ENCODE data around the gene C3AR1. TPM values are rescaled to one million over a fixed set of nuclear protein-coding genes. Genes with fewer than 3 reads are reported as not detected.
"Not testable (repeated sequence)": the region's sequence is repeated elsewhere in the genome, so short reads cannot be mapped to it uniquely, and the experiment has no call there.

The C3AR1 gene
- total RNA-seq, 3 donors from 2014 or later: 6.6 to 46.2 (median 17.7) TPM

GRCh38 chr12:8033153-8034044 is 32.8 kb downstream of the C3AR1 start:
- Histone ChIP-seq H3K4me3 (peak overlapping the region; percentile 78 to 95 (median 86)), H3K36me3 (no peaks in the 10 kb centered on the region), H3K27ac (peak overlapping the region; percentile 95 to 96), H3K9me3 (no peaks in the 10 kb centered on the region), H3K27me3 (no peaks in the 10 kb centered on the region), H3K4me1 (peaks cover 2 to 41% of the 10 kb centered on the region in 2 donors)
- peak in 1 of 2 donors; percentile 49 for DNase-seq (ENCODE audit: low spot score in 2 of 2)
- TF ChIP-seq POLR2A (IDR thresholded peaks at IDR 0.05) (no peak), POLR2AphosphoS5 (IDR thresholded peaks at IDR 0.05) (no peak), CTCF (IDR thresholded peaks at IDR 0.05) (no peak)
- intact Hi-C loops (cut with DNase I; ENCODE audit: low total_unique reads): loop anchor here (2.0 kb wide), 1 partner anchor 49 kb away; the partner anchor contains the start of gene NECAP1

GRCh38 chr12:8032242-8033152 is 33.7 kb downstream of the C3AR1 start, which contains the start of gene FOXJ2:
FOXJ2 (plus strand) TSS chr12:8032716; CDS start chr12:8039833, 7,117 bp downstream.
- no peaks in the 10 kb centered on the region for H3K27me3 ChIP-seq
- peak within 1 kb of the TSS; percentile 95 to 96 for H3K27ac ChIP-seq
- H3K36me3 ChIP-seq: no peaks in the 10 kb centered on the region
- H3K9me3 ChIP-seq: no peaks in the 10 kb centered on the region
- DNase-seq (ENCODE audit: low spot score in 2 of 2): peak; percentile 77 to 85
- intact Hi-C loops (cut with DNase I; ENCODE audit: low total_unique reads): no loop called here
- H3K4me3 ChIP-seq: peak within 1 kb of the TSS; percentile 78 to 95 (median 86)
- peaks cover 2 to 32% of the 10 kb centered on the region in 2 donors for H3K4me1 ChIP-seq
- TF ChIP-seq POLR2A (IDR thresholded peaks at IDR 0.05) (no peak), CTCF (IDR thresholded peaks at IDR 0.05) (no peak), POLR2AphosphoS5 (IDR thresholded peaks at IDR 0.05) (peak in 2 of 3 donors; percentile 44 to 65)

- Histone ChIP-seq H3K4me3 (peak overlapping the region; percentile 78 to 95 (median 86)), H3K9me3 (no peaks in the 10 kb centered on the region), H3K36me3 (no peaks in the 10 kb centered on the region), H3K27me3 (no peaks in the 10 kb centered on the region), H3K27ac (peak overlapping the region; percentile 95 to 96), H3K4me1 (peaks cover 2 to 26% of the 10 kb centered on the region in 2 donors)
- intact Hi-C loops (cut with DNase I; ENCODE audit: low total_unique reads): no loop called here
- TF ChIP-seq POLR2A (IDR thresholded peaks at IDR 0.05) (no peak), POLR2AphosphoS5 (IDR thresholded peaks at IDR 0.05) (no peak), CTCF (IDR thresholded peaks at IDR 0.05) (no peak)
- DNase-seq (ENCODE audit: low spot score in 2 of 2): no peak
Observed at GRCh38 chr12:8031872-8032241, 34.3 kb downstream of the C3AR1 start.

GRCh38 chr12:8031017-8031416 is 35.1 kb downstream of the C3AR1 start:
- H3K36me3 ChIP-seq; H3K27ac ChIP-seq; H3K27me3 ChIP-seq; intact Hi-C loops (cut with DNase I; ENCODE audit: low total_unique reads); H3K4me3 ChIP-seq; H3K9me3 ChIP-seq; DNase-seq (ENCODE audit: low spot score in 2 of 2): not testable (repeated sequence)
- peaks cover 2 to 19% of the 10 kb centered on the region in 2 donors for H3K4me1 ChIP-seq

- no peak for TF ChIP-seq CTCF (IDR thresholded peaks at IDR 0.05)
- TF ChIP-seq POLR2A (IDR thresholded peaks at IDR 0.05): no peak
- no peak for TF ChIP-seq POLR2AphosphoS5 (IDR thresholded peaks at IDR 0.05)
- intact Hi-C loops (cut with DNase I; ENCODE audit: low total_unique reads): no loop called here
Observed at GRCh38 chr12:8030189-8030588, 36.0 kb downstream of the C3AR1 start.

More at GRCh38 chr12:8030189-8030588, 36.0 kb downstream of the C3AR1 start:
- H3K4me1 ChIP-seq: peaks cover 2 to 12% of the 10 kb centered on the region in 2 donors
- H3K4me3 ChIP-seq: no peak overlapping the region
- no peak overlapping the region for H3K27ac ChIP-seq
- DNase-seq (ENCODE audit: low spot score in 2 of 2): no peak
- no peaks in the 10 kb centered on the region for H3K36me3 ChIP-seq
- no peaks in the 10 kb centered on the region for H3K27me3 ChIP-seq
- H3K9me3 ChIP-seq: no peaks in the 10 kb centered on the region

Data from breast epithelium (tissue), 4 donors.